ENCODE measurements around the gene MGLL. TPM values are rescaled to one million over a fixed set of nuclear protein-coding genes. Genes with fewer than 3 reads are reported as not detected.

Gene MGLL
- total and polyA plus RNA-seq, 8 donors: 3.3 to 11.4 (median 6.6) TPM

- DNase-seq (no peak), FAIRE-seq (no peak), ATAC-seq (no peak)
- WGBS, 2 donors: 93 to 98% methylated on average over 3 of the region's 3 CpGs
- H3K36me3 ChIP-seq: no peaks in the 10 kb centered on the region
- H3K9me3 ChIP-seq: no peaks in the 10 kb centered on the region
- no peak for TF ChIP-seq CTCF (IDR thresholded peaks at IDR 0.05)
- no peak overlapping the region for H3K4me3 ChIP-seq
- no peaks in the 10 kb centered on the region for H3K4me1 ChIP-seq
- H3K27ac ChIP-seq: no peak overlapping the region
- intact Hi-C loops (cut with DNase I): no loop called here
- H3K27me3 ChIP-seq: no peaks in the 10 kb centered on the region
Measured at GRCh38 chr3:127640042-127640355, 182.3 kb downstream of the MGLL start.

DNA sequence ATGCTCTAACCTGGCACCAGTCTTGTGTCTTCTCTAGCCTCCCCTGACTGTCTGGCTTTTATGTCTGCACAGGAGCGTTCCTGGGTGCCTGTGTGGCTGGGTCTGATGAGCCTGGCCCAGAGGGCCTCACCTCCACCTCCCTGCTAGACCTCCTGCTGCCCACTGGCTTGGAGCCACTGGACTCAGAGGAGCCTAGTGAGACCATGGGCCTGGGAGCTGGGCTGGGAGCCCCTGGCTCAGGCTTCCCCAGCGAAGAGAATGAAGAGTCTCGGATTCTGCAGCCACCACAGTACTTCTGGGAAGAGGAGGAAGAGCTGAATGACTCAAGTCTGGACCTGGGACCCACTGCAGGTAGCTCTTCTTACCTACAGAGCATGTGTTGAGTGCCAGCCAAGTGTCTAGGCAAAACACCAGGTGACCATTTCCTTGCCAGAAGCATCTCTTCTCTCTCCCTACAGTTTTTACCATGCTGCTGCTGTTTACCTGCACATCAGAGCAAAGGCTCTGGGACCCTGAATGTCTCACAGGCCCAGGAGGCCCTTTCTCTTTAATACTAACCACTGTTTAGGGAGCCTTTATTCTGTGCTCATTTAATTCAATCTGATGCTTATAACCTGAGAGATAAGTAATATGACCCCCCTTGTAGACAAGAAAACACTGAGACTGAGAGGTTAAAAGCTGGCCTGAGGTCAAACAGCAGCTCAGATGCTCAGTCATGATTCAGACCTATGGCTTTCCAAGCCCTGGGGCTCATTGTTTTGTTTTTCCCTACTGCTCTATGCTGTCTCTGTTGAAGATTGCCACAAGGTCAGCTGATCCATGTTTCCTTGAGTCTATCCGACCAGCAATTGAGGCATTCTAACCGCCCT, 182.9 kb downstream of the MGLL start:
- ATAC-seq (no peak), FAIRE-seq (no peak)
- no peak overlapping the region for H3K27ac ChIP-seq

More for the DNA sequence above, 182.9 kb downstream of the MGLL start:
- WGBS, 2 donors: 79 to 81% methylated on average over 5 of the region's 5 CpGs
- Histone ChIP-seq H3K4me1 (no peaks in the 10 kb centered on the region), H3K9me3 (no peaks in the 10 kb centered on the region), H3K27me3 (no peaks in the 10 kb centered on the region), H3K36me3 (no peaks in the 10 kb centered on the region), H3K4me3 (no peak overlapping the region)
- intact Hi-C loops (cut with DNase I): no loop called here
- no peak for TF ChIP-seq CTCF (IDR thresholded peaks at IDR 0.05)
- DNase-seq: no peak

Other genes with a start within 250 kb of the MGLL start
- gene TPRA1, start 231.8 kb downstream of the MGLL start, total RNA-seq: 10 to 100 TPM; 12.1 to 21.5 (median 14.3) TPM
- gene TPRA1, start 231.8 kb downstream of the MGLL start, polyA plus RNA-seq: 10 to 100 TPM; 21.9 to 25.9 TPM
- gene MCM2, start 224.1 kb downstream of the MGLL start, total RNA-seq: 1 to 10 TPM; 2.3 to 5.2 (median 4.0) TPM
- gene MCM2, start 224.1 kb downstream of the MGLL start, polyA plus RNA-seq: 1 to 10 TPM; 1.5 to 1.7 TPM
- gene PODXL2, start 193.3 kb downstream of the MGLL start, total RNA-seq: 1 to 10 TPM; 2.5 to 6.8 (median 5.3) TPM
- 10 to 100 TPM in 1 of 2 donors, 1 to 10 TPM in 1; 6.0 to 18.1 TPM for gene PODXL2, start 193.3 kb downstream of the MGLL start, polyA plus RNA-seq
- 10 to 100 TPM in 4 of 6 donors, 1 to 10 TPM in 2; 7.6 to 24.4 (median 14.0) TPM for gene ABTB1, start 149.6 kb downstream of the MGLL start, total RNA-seq
- gene ABTB1, start 149.6 kb downstream of the MGLL start, polyA plus RNA-seq: 10 to 100 TPM; 45.3 to 60.7 TPM
- 1 to 10 TPM; 1.2 to 2.9 (median 1.6) TPM for gene KBTBD12, start 92.7 kb upstream of the MGLL start, total RNA-seq
- gene KBTBD12, start 92.7 kb upstream of the MGLL start, polyA plus RNA-seq: 1 to 10 TPM in 1 of 2 donors, under 1 TPM in 1; 0.68 to 3.7 TPM
- gene SEC61A1, start 229.9 kb upstream of the MGLL start, total RNA-seq: 100 to 1,000 TPM; 197 to 245 (median 222) TPM
- 100 to 1,000 TPM; 193 to 214 TPM for gene SEC61A1, start 229.9 kb upstream of the MGLL start, polyA plus RNA-seq

All from pancreas (tissue), 10 donors.